B cell (primary cell): ENCODE data around the gene EHD3. TPM values are rescaled to one million over a fixed set of nuclear protein-coding genes. Genes with fewer than 3 reads are reported as not detected.

Experiments
- ATAC-seq: fragments of 200-7000 bp; cut with Tn5 transposase; one replicate; pipeline ENCODE4 v1.10.0; 2021; ENCODE audit warnings: low read depth, mild to moderate bottlenecking, moderate number of reproducible peaks, moderate library complexity
- CTCF ChIA-PET: fragments of 350-600 bp; sonication (Branson Sonifier 250); formaldehyde crosslinking; loops from one replicate; lab custom pipeline; 2021; ENCODE audit warnings: antibody characterized with exemption, inconsistent platforms; lab: Charles Lee
- POLR2A ChIA-PET: fragments of 350-600 bp; sonication (Branson Sonifier 250); formaldehyde crosslinking; loops from one replicate; lab custom pipeline; 2021; ENCODE audit warnings: antibody characterized with exemption; lab: Charles Lee
- DNase-seq: peaks from one replicate; pipeline ENCODE4 v3.0.0; 2013
- H2AFZ ChIP-seq: 2 replicates; pipeline ENCODE4 v1.6.1; 2012; ENCODE audit warnings: mild to moderate bottlenecking, low read depth, low read length; ENCODE audit not compliant: insufficient read depth, poor library complexity, severe bottlenecking
- H3K27ac ChIP-seq, 2 donors: 1 replicate in 1 of 2; 2 replicates in 1 of 2; pipeline ENCODE4 v1.5.1; 2012 to 2013; ENCODE audit warnings: low read length in 2 of 2, mild to moderate bottlenecking in 2 of 2, moderate library complexity in 1 of 2
- H3K27me3 ChIP-seq, 4 experiments: fragments of 200-600 bp in 1 of 4; sonication (generic) in 1 of 4; replicated peaks in 1 of 4; 1 replicate in 2 of 4; 2 replicates in 2 of 4; pipeline versions ENCODE4 v1.6.1 to v1.7.0; 2013 to 2016; ENCODE audit warnings: low read length in 3 of 4, mild to moderate bottlenecking in 2 of 4, mixed read lengths in 1 of 4, moderate library complexity in 1 of 4; ENCODE audit not compliant: insufficient read depth in 4 of 4, control insufficient read depth in 3 of 4; ENCODE audit errors: control extremely low read depth in 1 of 4
- H3K36me3 ChIP-seq, 2 experiments: replicated peaks in 1 of 2; 1 replicate in 1 of 2; 2 replicates in 1 of 2; pipeline versions ENCODE4 v1.6.1 to v1.7.1; 2013; ENCODE audit warnings: low read length in 1 of 2; ENCODE audit not compliant: insufficient read depth in 2 of 2, control insufficient read depth in 1 of 2; ENCODE audit errors: control extremely low read depth in 1 of 2, extremely low read depth in 1 of 2
- H3K4me1 ChIP-seq, 2 donors: fragments of 200-600 bp in 1 of 2; sonication (generic) in 1 of 2; 1 replicate in 1 of 2; 2 replicates in 1 of 2; pipeline versions ENCODE4 v1.5.1 to v1.6.1; 2013 to 2017; ENCODE audit warnings: low read length in 2 of 2; ENCODE audit not compliant: control insufficient read depth in 2 of 2, insufficient read depth in 2 of 2
- H3K4me2 ChIP-seq: replicated peaks from 2 replicates; pipeline ENCODE3; 2012; ENCODE audit warnings: mild to moderate bottlenecking, low read depth, low read length; ENCODE audit not compliant: poor library complexity, severe bottlenecking
- H3K4me3 ChIP-seq, 5 experiments: fragments of 200-600 bp in 1 of 5; sonication (generic) in 1 of 5; 1 replicate in 3 of 5; 2 replicates in 2 of 5; pipeline versions ENCODE4 v1.5.1 to v1.7.0; 2011 to 2016; ENCODE audit warnings: low read length in 4 of 5, mild to moderate bottlenecking in 4 of 5, low read depth in 2 of 5, control low read depth in 1 of 5, moderate library complexity in 1 of 5; ENCODE audit not compliant: insufficient read depth in 1 of 5; ENCODE audit errors: control extremely low read depth in 1 of 5, extremely low read depth in 1 of 5
- H3K79me2 ChIP-seq: fragments of 200-600 bp; sonication (generic); one replicate; pipeline ENCODE4 v1.6.0; 2016; ENCODE audit warnings: low read length; ENCODE audit not compliant: control insufficient read depth, insufficient read depth
- H3K9ac ChIP-seq: fragments of 200-600 bp; sonication (generic); 2 replicates; pipeline ENCODE4 v1.6.1; 2017; ENCODE audit warnings: mild to moderate bottlenecking, low read length, moderate library complexity
- H3K9me3 ChIP-seq, 3 donors: one replicate each; pipeline versions ENCODE4 v1.6.1 to v1.7.1; 2013; ENCODE audit warnings: low read length in 2 of 3; ENCODE audit not compliant: control insufficient read depth in 2 of 3, insufficient read depth in 1 of 3; ENCODE audit errors: control extremely low read depth in 1 of 3
- H4K20me1 ChIP-seq: 2 replicates; pipeline ENCODE4 v1.6.0; 2012; ENCODE audit warnings: mild to moderate bottlenecking, low read length; ENCODE audit not compliant: insufficient read depth, control insufficient read depth, poor library complexity, severe bottlenecking
- H3K27ac Mint-ChIP-seq: one replicate; pipeline ENCODE4 v1.8.0; 2021; ENCODE audit warnings: mixed read lengths
- H3K27me3 Mint-ChIP-seq: one replicate; pipeline ENCODE4 v1.8.0; 2021; ENCODE audit warnings: mixed read lengths
- H3K4me1 Mint-ChIP-seq: one replicate; pipeline ENCODE4 v1.8.0; 2021; ENCODE audit warnings: mixed read lengths
- H3K4me3 Mint-ChIP-seq: one replicate; pipeline ENCODE4 v1.8.0; 2021; ENCODE audit warnings: mixed read lengths
- H3K9me3 Mint-ChIP-seq: one replicate; pipeline ENCODE4 v1.8.0; 2022; ENCODE audit warnings: mixed read lengths; ENCODE audit not compliant: insufficient read depth
- CTCF ChIP-seq: fragments of 200-600 bp; IDR thresholded peaks from one replicate; pipeline ENCODE4 v1.8.0; 2022; ENCODE audit warnings: antibody characterized with exemption, mild to moderate bottlenecking
- EZH2 ChIP-seq: IDR thresholded peaks from 2 replicates; pipeline ENCODE4 v1.6.1; 2012; ENCODE audit warnings: borderline replicate concordance, low read depth, mild to moderate bottlenecking, moderate library complexity, low read length; ENCODE audit not compliant: insufficient read depth, poor library complexity, severe bottlenecking
- WGBS: methylation state at CpG from one replicate; pipeline ENCODE4 v1.1.5; 2013; ENCODE audit warnings: missing lambda C conversion rate; ENCODE audit not compliant: insufficient coverage; 5-methylcytosine and 5-hydroxymethylcytosine counted together
- intact Hi-C: fragments of 100-400 bp; cut with micrococcal nuclease; formaldehyde crosslinking; loops from one replicate; pipeline ENCODE4 v1.10.0; 2022
- polyA plus RNA-seq: library from polyadenylated mRNA; depleted of rRNA; stranded (reverse); fragments of >200 nt; gene quantifications from 2 replicates; pipeline ENCODE4 v1.2.3, GENCODE V29; 2012
- total RNA-seq, 2 donors: library from RNA; stranded (reverse); fragments of 120-200 nt in 1 of 2; gene quantifications; 1 replicate in 1 of 2; 2 replicates in 1 of 2; pipeline versions ENCODE4 v1.2.3 to v1.2.4, GENCODE V29; 2013 to 2022

EHD3 gene
- total and polyA plus RNA-seq, 2 donors (not counting 1 experiment from before 2014, with no cell fraction given) = 19.0 to 60.5 TPM

GRCh38 chr2:31294196-31294595, 60.2 kb downstream of the EHD3 start:
- ChIA-PET CTCF (interaction anchor here (1.2 kb wide), 1 partner anchor 39 kb away, joined by 3 read pairs; no protein-coding TSS in a partner anchor), POLR2A (no interaction called here)
- no peak overlapping the region for H3K4me3 ChIP-seq
- H3K4me2 ChIP-seq = no peak overlapping the region
- no peak overlapping the region for H3K4me3 Mint-ChIP-seq
- H3K4me1 ChIP-seq = peaks cover 7 to 12% of the 10 kb centered on the region in 2 donors
- intact Hi-C loops = no loop called here
- peaks cover 7% of the 10 kb centered on the region for H3K4me1 Mint-ChIP-seq
- no peak overlapping the region for H2AFZ ChIP-seq
- no peaks in the 10 kb centered on the region for H3K27me3 ChIP-seq
- H3K36me3 ChIP-seq = no peaks in the 10 kb centered on the region
- no peaks in the 10 kb centered on the region for H3K9me3 ChIP-seq
- H3K27me3 Mint-ChIP-seq = no peaks in the 10 kb centered on the region
- ATAC-seq (no peak), DNase-seq (no peak)
- WGBS = no CpG with 5 or more reads among the region's 1 CpG
- no peaks in the 10 kb centered on the region for H3K9me3 Mint-ChIP-seq
- H4K20me1 ChIP-seq = no peaks in the 10 kb centered on the region
- TF ChIP-seq EZH2 (no peak), CTCF (no peak)
- H3K27ac Mint-ChIP-seq = no peak overlapping the region
- no peak overlapping the region for H3K27ac ChIP-seq
- no peaks in the 10 kb centered on the region for H3K79me2 ChIP-seq
- no peak overlapping the region for H3K9ac ChIP-seq

- Histone ChIP-seq H3K4me3 (no peak overlapping the region), H3K36me3 (no peaks in the 10 kb centered on the region), H3K9ac (no peak overlapping the region), H3K79me2 (no peaks in the 10 kb centered on the region), H3K27ac (no peak overlapping the region), H3K27me3 (no peaks in the 10 kb centered on the region), H4K20me1 (no peaks in the 10 kb centered on the region), H3K9me3 (no peaks in the 10 kb centered on the region), H3K4me1 (peaks cover 7 to 12% of the 10 kb centered on the region in 2 donors), H2AFZ (no peak overlapping the region), H3K4me2 (no peak overlapping the region)
- Mint-ChIP-seq H3K9me3 (no peaks in the 10 kb centered on the region), H3K4me3 (no peak overlapping the region), H3K27me3 (no peaks in the 10 kb centered on the region), H3K27ac (no peak overlapping the region), H3K4me1 (peaks cover 7% of the 10 kb centered on the region)
- no peak for TF ChIP-seq EZH2
- TF ChIP-seq CTCF = no peak
- ATAC-seq (no peak), DNase-seq (no peak)
- intact Hi-C loops = no loop called here
- ChIA-PET CTCF (interaction anchor here (1.2 to 1.9 kb wide), 4 partner anchors 36 to 585 kb away, joined by 3 to 5 read pairs (median 5); no protein-coding TSS in a partner anchor), POLR2A (no interaction called here)
- 89% methylated on average over 3 of the region's 8 CpGs for WGBS
Measured at GRCh38 chr2:31296641-31297287, 62.8 kb downstream of the EHD3 start.
